Gastroesophageal sphincter (tissue), 4 donors: Measurements from ENCODE around the gene CACNA1A. TPM values are rescaled to one million over a fixed set of nuclear protein-coding genes. Genes with fewer than 3 reads are reported as not detected.
A peak's percentile ranks its signal among the peaks of the same experiment; 100 is the strongest.

ENCODE experiments used
- ATAC-seq: fragments of 150-250 bp; one replicate; pipeline ENCODE4 v1.9.1; 2016; ENCODE audit warnings: mild to moderate bottlenecking, moderate library complexity
- H3K27ac ChIP-seq, 4 donors: fragments of 200-600 bp; sonication (generic) in 3 of 4; 1 replicate in 3 of 4; 2 replicates in 1 of 4; pipeline ENCODE4 v1.5.1; 2016 to 2019
- H3K27me3 ChIP-seq: fragments of 200-600 bp; sonication (generic); one replicate; pipeline ENCODE4 v1.5.1; 2019
- H3K36me3 ChIP-seq, 2 donors: fragments of 200-600 bp; sonication (generic); one replicate each; pipeline ENCODE4 v1.5.1; 2019; ENCODE audit warnings: control low read depth in 1 of 2
- H3K4me1 ChIP-seq, 3 donors: fragments of 200-600 bp; sonication (generic); 1 replicate in 2 of 3; 2 replicates in 1 of 3; pipeline ENCODE4 v1.5.1; 2016 to 2019; ENCODE audit warnings: control low read depth in 2 of 3
- H3K4me3 ChIP-seq, 2 donors: fragments of 200-600 bp; sonication (generic); one replicate each; pipeline ENCODE4 v1.5.1; 2019; ENCODE audit warnings: mild to moderate bottlenecking in 1 of 2, moderate library complexity in 1 of 2
- H3K9me3 ChIP-seq, 3 donors: fragments of 200-600 bp; sonication (generic); one replicate each; pipeline ENCODE4 v1.5.1; 2017 to 2019; ENCODE audit warnings: control low read depth in 2 of 3
- EP300 ChIP-seq: sonication (generic); formaldehyde crosslinking; IDR thresholded peaks from one replicate; pipeline ENCODE4 v1.6.1; 2017; ENCODE audit warnings: antibody characterized with exemption, mild to moderate bottlenecking
- POLR2A ChIP-seq, 2 donors: fragments of 450-650 bp; IDR thresholded peaks; one replicate each; pipeline ENCODE4 v1.6.1; 2017; ENCODE audit warnings: antibody characterized with exemption in 2 of 2, mild to moderate bottlenecking in 2 of 2, moderate library complexity in 1 of 2
- POLR2AphosphoS5 ChIP-seq: sonication (generic); formaldehyde crosslinking; IDR thresholded peaks from one replicate; pipeline ENCODE4 v1.6.1; 2017; ENCODE audit warnings: antibody characterized with exemption
- WGBS, 2 donors: methylation state at CpG; one replicate each; pipeline ENCODE4 v1.1.5; 2018; ENCODE audit warnings: low coverage in 1 of 2; 5-methylcytosine and 5-hydroxymethylcytosine counted together
- total RNA-seq, 4 donors: library from RNA; depleted of rRNA; stranded (reverse); fragments of >200 nt; gene quantifications; one replicate each; pipeline ENCODE4 v1.1.0, GENCODE V29; 2016
- TF ChIP-seq, protein P1 (sequence below), 4 experiments: fragments of 200-600 bp in 2 of 4; fragments of 450-650 bp in 2 of 4; sonication (generic) in 1 of 4; IDR thresholded peaks; one replicate each; pipeline ENCODE4 v1.5.1; 2017 to 2019; ENCODE audit warnings: antibody characterized with exemption in 4 of 4, mild to moderate bottlenecking in 2 of 4, moderate library complexity in 2 of 4

The CACNA1A gene
- total RNA-seq, 4 donors from 2014 or later: 0.54 to 1.3 (median 0.93) TPM; not detected in 1

GRCh38 chr19:13163609-13164342 is 342.5 kb downstream of the CACNA1A start:
- Histone ChIP-seq H3K36me3 (no peaks in the 10 kb centered on the region), H3K27ac (peak overlapping the region; percentile 74 to 94 (median 93)), H3K27me3 (no peaks in the 10 kb centered on the region), H3K4me3 (peak overlapping the region in 1 of 2 donors; percentile 52), H3K4me1 (peaks cover 0 to 70% (median 38%) of the 10 kb centered on the region in 3 donors), H3K9me3 (no peaks in the 10 kb centered on the region)
- peak; percentile 56 for ATAC-seq
- WGBS, 2 donors: 2% methylated on average over 9 of the region's 20 CpGs; no CpG with 5 or more reads in 1 of the 2 donors
- TF ChIP-seq POLR2AphosphoS5 (peak; percentile 69), POLR2A (IDR thresholded peaks at IDR 0.05) (peak in 1 of 2 donors; percentile 30), EP300 (no peak)
- TF ChIP-seq, protein P1, sequence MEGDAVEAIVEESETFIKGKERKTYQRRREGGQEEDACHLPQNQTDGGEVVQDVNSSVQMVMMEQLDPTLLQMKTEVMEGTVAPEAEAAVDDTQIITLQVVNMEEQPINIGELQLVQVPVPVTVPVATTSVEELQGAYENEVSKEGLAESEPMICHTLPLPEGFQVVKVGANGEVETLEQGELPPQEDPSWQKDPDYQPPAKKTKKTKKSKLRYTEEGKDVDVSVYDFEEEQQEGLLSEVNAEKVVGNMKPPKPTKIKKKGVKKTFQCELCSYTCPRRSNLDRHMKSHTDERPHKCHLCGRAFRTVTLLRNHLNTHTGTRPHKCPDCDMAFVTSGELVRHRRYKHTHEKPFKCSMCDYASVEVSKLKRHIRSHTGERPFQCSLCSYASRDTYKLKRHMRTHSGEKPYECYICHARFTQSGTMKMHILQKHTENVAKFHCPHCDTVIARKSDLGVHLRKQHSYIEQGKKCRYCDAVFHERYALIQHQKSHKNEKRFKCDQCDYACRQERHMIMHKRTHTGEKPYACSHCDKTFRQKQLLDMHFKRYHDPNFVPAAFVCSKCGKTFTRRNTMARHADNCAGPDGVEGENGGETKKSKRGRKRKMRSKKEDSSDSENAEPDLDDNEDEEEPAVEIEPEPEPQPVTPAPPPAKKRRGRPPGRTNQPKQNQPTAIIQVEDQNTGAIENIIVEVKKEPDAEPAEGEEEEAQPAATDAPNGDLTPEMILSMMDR (IDR thresholded peaks at IDR 0.05): no peak

GRCh38 chr19:13162724-13163608 is 343.3 kb downstream of the CACNA1A start:
- peaks cover 0 to 62% (median 32%) of the 10 kb centered on the region in 3 donors for H3K4me1 ChIP-seq
- H3K4me3 ChIP-seq: peak overlapping the region; percentile 13 to 52
- peak; percentile 83 for TF ChIP-seq POLR2AphosphoS5
- TF ChIP-seq, protein P1 (IDR thresholded peaks at IDR 0.05): no peak
- TF ChIP-seq POLR2A (IDR thresholded peaks at IDR 0.05): peak; percentile 14 to 26
- no peaks in the 10 kb centered on the region for H3K9me3 ChIP-seq
- H3K36me3 ChIP-seq: no peaks in the 10 kb centered on the region
- peak overlapping the region; percentile 74 to 94 (median 93) for H3K27ac ChIP-seq
- peak; percentile 91 for ATAC-seq
- H3K27me3 ChIP-seq: no peaks in the 10 kb centered on the region
- WGBS, 2 donors: 0% methylated on average over 1 of the region's 58 CpGs; no CpG with 5 or more reads in 1 of the 2 donors

DNA sequence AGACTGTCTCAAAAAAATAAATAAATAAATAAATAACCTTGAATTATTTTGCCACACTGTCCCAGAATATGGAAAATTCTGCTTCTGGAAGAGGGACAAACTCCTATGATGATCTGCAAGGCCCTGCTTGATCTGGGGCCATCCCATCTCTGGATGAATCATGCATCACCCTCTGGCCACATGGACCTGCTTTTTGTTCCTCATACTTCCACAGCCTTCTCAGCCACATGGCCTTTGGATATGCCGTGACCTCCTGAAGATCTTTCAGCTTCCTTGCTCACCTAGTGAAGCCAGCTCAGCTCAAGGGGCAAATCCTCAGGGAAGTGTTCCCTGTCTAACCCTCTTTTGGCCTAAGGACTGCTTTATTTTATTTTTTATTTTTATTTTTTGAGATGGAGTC is 345.7 kb downstream of the CACNA1A start:
- Histone ChIP-seq H3K4me3 (no peak overlapping the region), H3K27ac (peak overlapping the region in 1 of 4 donors; percentile 14), H3K9me3 (no peaks in the 10 kb centered on the region), H3K4me1 (peaks cover 0 to 52% (median 39%) of the 10 kb centered on the region in 3 donors), H3K36me3 (no peaks in the 10 kb centered on the region), H3K27me3 (no peaks in the 10 kb centered on the region)
- no peak for TF ChIP-seq POLR2A (IDR thresholded peaks at IDR 0.05)
- TF ChIP-seq EP300: no peak
- no peak for ATAC-seq
- 86 to 100% methylated on average over 1 of the region's 1 CpG for WGBS, 2 donors

DNA sequence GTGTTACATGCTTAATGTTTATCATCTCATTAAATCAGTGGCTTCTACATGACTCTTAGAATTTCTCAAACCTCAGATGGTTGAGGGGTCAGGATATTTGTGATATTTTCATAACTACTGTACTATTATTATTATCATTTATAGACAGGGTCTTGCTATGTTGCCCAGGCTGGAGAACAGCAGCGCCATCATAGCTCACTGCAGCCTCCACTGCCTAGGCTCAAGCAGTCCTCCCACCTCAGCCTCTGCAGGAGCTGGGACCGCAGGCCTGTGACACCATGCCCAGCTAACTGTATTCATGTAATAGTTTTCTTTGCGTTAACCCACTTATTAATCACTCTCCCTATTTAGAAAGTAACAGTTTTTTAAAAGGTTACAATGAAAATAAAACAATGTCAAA is 346.6 kb downstream of the CACNA1A start:
- Histone ChIP-seq H3K4me3 (no peak overlapping the region), H3K27me3 (no peaks in the 10 kb centered on the region), H3K27ac (no peak overlapping the region), H3K36me3 (no peaks in the 10 kb centered on the region), H3K4me1 (peaks cover 0 to 52% (median 42%) of the 10 kb centered on the region in 3 donors), H3K9me3 (no peaks in the 10 kb centered on the region)
- TF ChIP-seq POLR2AphosphoS5 (no peak), EP300 (no peak), POLR2A (IDR thresholded peaks at IDR 0.05) (no peak)
- TF ChIP-seq, protein P1 (IDR thresholded peaks at IDR 0.05): no peak
- 90 to 92% methylated on average over 2 to 3 of the region's 3 CpGs for WGBS, 2 donors
- ATAC-seq: no peak
